GM19463 (cell line): ENCODE results near the gene PGC.

ENCODE experiments used
- ATAC-seq: cut with Tn5 transposase; IDR thresholded peaks from one replicate; pipeline ENCODE4 v1.9.1; 2021; ENCODE audit warnings: mild to moderate bottlenecking, moderate library complexity; ENCODE audit not compliant: unreplicated experiment

The PGC gene

GRCh38 chr6:41747256-41748101, at the start of gene PGC:
PGC (minus strand) TSS chr6:41747397; CDS start chr6:41747334, 63 bp downstream.
- no peak for ATAC-seq

DNA sequence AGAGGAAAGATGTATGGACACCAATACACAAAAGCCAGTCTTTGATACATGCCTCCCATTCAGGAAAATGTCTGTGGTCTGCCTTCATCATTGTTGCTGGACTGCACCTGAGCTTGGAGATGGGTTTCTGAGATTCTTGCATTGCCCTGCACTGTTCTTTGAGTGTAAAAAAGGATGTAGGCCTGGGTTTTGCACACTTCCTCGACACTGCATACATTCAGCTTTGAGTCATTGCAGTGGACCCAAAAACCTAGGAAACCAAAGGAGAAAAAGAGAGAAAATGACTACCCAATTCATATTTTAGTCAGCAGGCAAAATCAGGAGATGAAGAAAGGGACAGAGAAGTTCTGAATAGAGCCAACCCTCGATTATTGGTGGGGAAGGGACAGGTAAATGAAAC, 49.3 kb upstream of the PGC start:
- no peak for ATAC-seq

DNA sequence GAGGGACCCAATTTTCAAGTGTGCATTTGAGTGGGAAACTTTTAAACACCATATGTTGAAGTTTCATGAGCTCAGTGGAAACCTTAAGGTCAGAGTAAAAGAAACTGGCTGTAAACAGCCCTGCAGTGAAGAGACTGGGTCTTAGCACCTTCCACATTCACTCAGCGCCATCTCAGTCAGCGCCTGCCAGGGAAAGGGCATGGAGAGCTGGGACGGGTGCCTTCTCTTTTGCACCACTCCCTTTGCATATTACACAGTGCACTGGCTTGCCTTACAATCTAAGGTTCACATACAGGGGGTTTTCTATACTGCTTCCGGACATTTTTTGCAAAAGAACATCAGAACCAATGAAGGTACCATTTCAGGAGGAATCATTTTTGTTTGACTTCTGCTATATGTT, 44.8 kb upstream of the PGC start:
- no peak for ATAC-seq

DNA sequence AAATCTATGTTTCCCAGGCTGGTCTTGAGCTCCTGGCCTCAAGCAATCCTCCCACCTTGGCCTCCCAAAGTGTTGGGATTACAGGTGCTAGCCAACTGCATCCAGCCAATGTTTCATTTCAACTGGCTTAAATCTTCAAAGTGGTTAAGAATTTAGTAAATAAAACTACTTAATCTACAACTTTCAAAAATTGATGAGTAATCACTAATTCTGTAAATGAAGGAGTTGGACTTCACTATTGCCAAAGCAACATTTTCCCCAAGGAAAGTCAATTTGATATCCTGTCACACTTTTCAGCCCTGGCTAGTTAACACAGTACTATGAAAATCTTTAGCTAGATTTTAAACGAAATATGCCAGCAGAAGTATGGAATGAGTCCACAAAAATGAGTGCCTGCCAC, 44.1 kb upstream of the PGC start:
- no peak for ATAC-seq

DNA sequence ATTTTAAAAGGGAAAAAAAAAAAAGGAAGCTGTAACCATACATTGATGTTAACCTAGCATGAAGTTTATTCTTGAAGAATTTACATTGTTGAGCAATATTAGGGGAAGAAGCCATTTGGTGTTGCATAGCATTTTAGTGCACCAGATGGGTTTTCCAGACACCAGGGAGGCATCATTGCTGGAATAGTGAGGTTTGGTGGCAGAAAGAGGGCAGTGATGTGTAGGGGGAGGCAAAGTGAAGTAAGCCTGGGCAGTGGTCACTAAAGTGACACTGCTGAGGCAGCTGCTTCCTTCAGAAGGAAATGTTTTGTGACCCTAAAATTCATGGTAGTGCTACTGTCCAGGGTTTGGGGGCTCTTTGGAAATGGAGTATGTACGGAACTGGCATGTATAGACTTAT, 42.8 kb upstream of the PGC start:
- no peak for ATAC-seq

DNA sequence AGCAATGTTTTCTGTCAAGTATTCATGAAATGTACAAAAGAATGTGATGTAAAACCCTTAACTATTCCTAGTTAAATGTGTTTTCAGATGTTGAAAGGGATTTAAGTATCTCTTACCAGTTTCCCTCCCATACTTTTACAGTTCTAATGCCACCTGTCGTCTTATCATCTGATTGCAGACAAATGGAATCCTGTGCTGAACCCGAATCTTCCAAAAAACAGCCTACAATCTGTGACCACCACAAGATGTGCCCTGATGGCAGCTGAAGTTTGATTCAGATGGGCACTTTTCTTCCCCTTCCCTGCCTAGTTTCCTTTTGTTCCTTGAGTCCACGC, 42.2 kb upstream of the PGC start:
- no peak for ATAC-seq

DNA sequence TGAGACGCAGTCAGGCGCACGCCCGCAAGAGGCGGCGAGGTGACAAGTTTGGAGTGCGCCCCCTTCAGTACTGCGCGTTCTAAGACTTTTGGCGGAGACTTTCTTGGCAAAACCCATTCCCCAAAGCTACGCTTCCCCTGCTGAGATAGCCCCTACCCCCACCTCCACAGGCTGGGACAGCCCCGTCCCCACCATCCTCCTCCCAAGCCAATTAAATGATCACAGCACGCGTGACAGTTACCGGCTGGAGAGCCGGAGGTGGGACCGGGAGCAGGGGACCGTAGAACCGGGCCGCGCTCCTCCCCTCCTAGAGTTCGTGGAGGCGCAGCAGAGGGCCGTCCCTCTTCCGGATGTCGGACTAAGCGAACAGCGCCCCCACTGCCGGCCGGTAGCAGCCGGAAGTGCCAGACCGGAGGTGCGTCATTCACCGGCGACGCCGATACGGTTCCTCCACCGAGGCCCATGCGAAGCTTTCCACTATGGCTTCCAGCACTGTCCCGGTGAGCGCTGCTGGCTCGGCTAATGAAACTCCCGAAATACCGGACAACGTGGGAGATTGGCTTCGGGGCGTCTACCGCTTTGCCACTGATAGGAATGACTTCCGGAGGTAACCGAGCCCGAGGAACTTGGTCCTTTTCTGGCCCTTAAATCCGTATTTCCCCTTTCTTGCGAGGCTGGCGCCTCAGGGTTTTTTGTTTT, 40.2 kb upstream of the PGC start, which contains the start of gene TOMM6:
TOMM6 (plus strand) TSS at position 476 of the 699 bp plus-strand sequence; CDS start at position 480, 4 bp downstream.
- peak; percentile 78 for ATAC-seq

DNA sequence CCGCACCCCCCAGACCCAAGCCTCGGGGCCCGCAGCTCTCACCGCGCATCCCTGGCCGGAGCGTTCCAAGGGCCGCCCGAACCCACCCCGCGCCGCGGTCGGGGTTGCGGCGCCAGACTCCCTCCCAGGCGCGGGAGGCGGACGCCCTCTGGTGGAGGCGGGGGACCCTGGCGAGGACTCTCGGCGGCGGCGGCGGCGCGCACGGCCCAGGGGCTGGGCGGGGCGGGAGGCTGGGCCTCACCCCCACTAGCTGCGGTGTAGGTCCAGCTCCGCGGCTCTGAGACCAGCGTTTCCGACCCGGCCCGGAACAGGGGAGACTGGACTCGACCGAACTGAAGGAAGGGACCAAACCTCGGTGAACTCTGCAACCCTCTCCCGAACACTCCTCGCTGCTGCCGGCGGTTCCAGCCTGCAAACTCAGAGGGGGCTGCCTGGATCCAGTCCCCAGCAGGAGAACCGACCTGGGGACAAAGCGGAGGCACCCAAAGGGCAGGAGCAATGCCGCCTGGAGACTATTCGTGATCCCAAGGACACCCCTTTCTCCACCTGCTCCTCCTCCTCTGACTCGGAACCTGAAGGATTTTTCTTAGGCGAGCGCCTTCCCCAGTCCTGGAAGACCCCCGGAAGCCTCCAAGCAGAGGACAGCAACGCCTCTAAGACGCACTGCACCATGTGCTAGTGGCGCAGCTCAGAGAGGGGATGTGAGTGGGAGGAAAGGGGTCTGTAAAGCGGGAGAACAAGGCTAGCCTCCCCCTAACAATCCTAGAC, 39.4 kb upstream of the PGC start:
- ATAC-seq = peak; percentile 65

GRCh38 chr6:41785689-41786450, 38.7 kb upstream of the PGC start:
- peak; percentile 8 for ATAC-seq

- ATAC-seq = no peak
Measured at GRCh38 chr6:41785254-41785653, 38.1 kb upstream of the PGC start.

GRCh38 chr6:41784581-41785171, 37.5 kb upstream of the PGC start:
- ATAC-seq = no peak

DNA sequence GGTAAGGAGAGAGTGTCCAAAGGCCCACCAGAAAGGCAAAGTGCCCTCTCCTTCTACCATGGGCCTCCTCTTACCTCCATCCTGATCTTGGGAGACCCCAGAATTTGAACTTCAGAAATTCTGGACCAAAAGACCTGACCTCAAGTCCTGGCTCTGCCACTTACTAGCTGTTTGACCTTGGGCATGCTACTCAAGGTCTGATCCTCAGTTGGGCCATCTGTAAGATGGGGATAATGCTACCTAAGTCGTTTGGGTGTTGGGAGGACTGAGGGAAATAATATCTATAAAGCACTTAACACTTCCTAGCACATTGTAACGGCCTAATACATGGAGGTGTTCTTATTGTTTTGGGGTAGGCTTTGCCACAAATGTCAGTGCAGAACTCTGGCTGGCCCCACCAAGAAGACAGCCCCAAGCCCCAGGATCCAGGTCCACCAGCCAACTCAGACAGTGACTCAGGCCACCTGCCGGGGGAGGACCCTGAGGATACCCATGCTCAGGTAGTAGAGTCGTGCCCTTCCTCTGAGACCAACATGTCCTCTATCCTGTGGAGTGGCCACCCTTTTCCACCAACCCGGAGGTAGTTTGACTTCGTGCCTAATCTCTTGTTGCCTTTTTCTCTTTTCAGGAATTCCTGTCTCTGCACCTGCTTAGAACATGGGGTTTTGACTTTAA, 36.0 kb upstream of the PGC start:
- ATAC-seq = no peak

- no peak for ATAC-seq
Measured at GRCh38 chr6:41781366-41781730, 34.2 kb upstream of the PGC start.

DNA sequence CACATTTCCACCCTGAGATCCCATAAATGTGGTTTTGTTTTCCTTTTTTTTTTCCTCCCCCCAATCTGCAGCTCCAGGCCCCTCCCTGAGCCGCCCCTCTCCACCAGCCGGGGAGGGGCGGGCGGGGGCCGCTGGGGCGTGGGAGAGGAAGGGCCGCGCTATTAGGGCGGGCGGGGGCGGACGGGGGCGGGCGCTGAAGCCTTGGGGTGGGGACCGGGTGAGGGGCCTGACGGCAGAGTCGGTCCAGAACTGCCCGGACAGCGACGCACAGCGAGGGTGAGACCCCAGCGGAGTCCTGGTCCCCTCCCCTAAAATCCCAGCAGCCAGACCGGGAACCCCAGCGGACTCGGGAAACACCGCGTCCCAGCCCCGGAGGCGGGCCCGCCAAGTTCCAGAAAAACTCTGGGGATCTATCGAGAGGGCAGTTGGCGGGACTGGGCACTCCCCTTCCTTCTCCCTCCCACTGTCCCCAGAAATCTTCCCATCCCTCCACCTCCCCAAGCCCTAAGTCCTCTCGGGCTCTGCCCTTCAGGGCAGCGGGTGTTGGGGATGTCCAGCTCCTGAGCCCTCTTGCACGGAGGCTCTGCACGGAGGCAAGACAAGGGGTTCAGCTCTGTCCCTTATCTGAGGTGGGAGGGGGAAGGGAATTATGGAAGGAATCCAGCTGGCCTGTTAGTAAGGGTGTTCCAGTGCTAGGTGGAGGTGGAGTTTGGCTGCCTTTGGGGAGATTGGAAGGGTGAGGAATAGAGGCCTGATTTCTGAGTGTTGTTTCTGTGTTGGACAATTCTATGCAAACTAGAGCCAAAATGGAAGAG, 33.6 kb upstream of the PGC start, which contains the start of gene PRICKLE4:
PRICKLE4 (plus strand) TSS at position 232 of the 815 bp plus-strand sequence. CDS start 2,692 bp downstream, outside the sequence.
- ATAC-seq = no peak

- ATAC-seq = peak; percentile 95
Measured at GRCh38 chr6:41779788-41780550, 32.8 kb upstream of the PGC start, which contains the start of gene FRS3. FRS3 (minus strand) TSS chr6:41779900; CDS start chr6:41776987, 2,913 bp downstream.

GRCh38 chr6:41779336-41779735, 32.1 kb upstream of the PGC start:
- ATAC-seq = no peak

DNA sequence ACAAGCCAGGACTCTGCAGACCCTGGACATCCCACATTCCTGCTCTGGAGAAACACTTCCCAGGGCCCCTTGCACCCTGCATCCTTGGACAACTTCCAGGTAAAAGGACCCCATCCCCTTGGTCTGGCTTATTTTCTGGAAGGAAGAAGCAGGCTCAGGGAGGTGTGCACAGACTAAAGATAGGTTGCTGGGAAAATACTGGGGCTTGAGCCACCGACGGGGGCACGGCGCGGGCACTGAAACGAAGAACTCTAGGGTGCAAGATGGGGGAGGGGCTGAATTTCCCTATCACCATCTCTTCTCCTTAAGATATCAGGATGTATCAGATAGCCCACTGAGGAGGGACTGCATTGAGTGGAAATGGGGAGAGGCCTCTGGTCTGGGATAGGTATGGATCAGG, 31.7 kb upstream of the PGC start:
- no peak for ATAC-seq
